KMS-11 (cell line): Measurements from ENCODE around the gene PAPPA.

Experiments
- H2AFZ ChIP-seq: fragments of 200-600 bp; sonication (generic); 2 replicates; pipeline ENCODE4 v1.6.1; 2016; ENCODE audit warnings: antibody characterized with exemption, mixed run types, low read depth
- H3K27ac ChIP-seq: fragments of 200-600 bp; sonication (generic); 2 replicates; pipeline ENCODE4 v1.6.1; 2016; ENCODE audit warnings: mild to moderate bottlenecking, mixed run types
- H3K27me3 ChIP-seq: fragments of 200-600 bp; sonication (generic); 2 replicates; pipeline ENCODE4 v1.6.1; 2017; ENCODE audit warnings: mild to moderate bottlenecking, low read depth, mixed run types, moderate library complexity; ENCODE audit not compliant: insufficient read depth
- H3K36me3 ChIP-seq: fragments of 200-600 bp; sonication (generic); 2 replicates; pipeline ENCODE4 v1.6.1; 2017; ENCODE audit warnings: mild to moderate bottlenecking, mixed run types; ENCODE audit not compliant: insufficient read depth
- H3K4me1 ChIP-seq: fragments of 200-600 bp; sonication (generic); 2 replicates; pipeline ENCODE4 v1.6.1; 2016; ENCODE audit warnings: mild to moderate bottlenecking, low read depth, mixed run types; ENCODE audit not compliant: poor library complexity, severe bottlenecking
- H3K4me2 ChIP-seq: fragments of 200-600 bp; sonication (generic); 2 replicates; pipeline ENCODE4 v1.7.0; 2016; ENCODE audit warnings: mild to moderate bottlenecking, mixed run types
- H3K4me3 ChIP-seq: fragments of 200-600 bp; sonication (generic); IDR thresholded peaks from 2 replicates; pipeline ENCODE4 v1.6.1; 2017; ENCODE audit warnings: low read depth, low read length, mixed read lengths; ENCODE audit not compliant: insufficient read depth
- H3K79me2 ChIP-seq: fragments of 200-600 bp; sonication (generic); 2 replicates; pipeline ENCODE4 v1.6.1; 2016; ENCODE audit warnings: low read depth, mixed run types; ENCODE audit not compliant: insufficient read depth
- H3K9ac ChIP-seq: fragments of 200-600 bp; sonication (generic); 2 replicates; pipeline ENCODE4 v1.6.1; 2016; ENCODE audit warnings: mild to moderate bottlenecking, mixed run types
- H4K20me1 ChIP-seq: fragments of 200-600 bp; sonication (generic); 2 replicates; pipeline ENCODE4 v1.6.1; 2016; ENCODE audit warnings: mild to moderate bottlenecking, mixed run types; ENCODE audit not compliant: insufficient read depth
- TF ChIP-seq, protein P1 (sequence below): fragments of 200-600 bp; sonication (generic); conservative IDR thresholded peaks from 2 replicates; pipeline ENCODE4 v1.6.1; 2017; ENCODE audit warnings: low read depth, mild to moderate bottlenecking, antibody characterized with exemption, low read length, moderate library complexity, mixed read lengths

The PAPPA gene

DNA sequence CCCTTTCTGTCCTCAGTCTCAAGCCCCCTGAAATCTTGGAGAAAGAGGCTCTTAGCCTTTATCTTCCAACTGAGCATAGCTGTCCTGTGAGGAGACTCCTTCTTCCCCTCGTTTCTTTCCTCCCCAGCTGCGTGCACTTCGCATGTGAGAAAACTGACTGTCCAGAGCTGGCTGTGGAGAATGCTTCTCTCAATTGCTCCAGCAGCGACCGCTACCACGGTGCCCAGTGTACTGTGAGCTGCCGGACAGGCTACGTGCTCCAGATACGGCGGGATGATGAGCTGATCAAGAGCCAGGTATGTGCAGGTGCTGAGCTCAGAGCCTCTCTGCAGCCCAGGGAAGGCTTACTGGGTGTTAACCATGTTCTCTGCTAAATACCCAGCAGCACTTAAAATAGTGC, 190.8 kb downstream of the PAPPA start:
- H3K4me3 ChIP-seq = no peak overlapping the region
- H3K27ac ChIP-seq = no peak overlapping the region
- H3K36me3 ChIP-seq = no peaks in the 10 kb centered on the region
- H3K9ac ChIP-seq = no peak overlapping the region
- H3K79me2 ChIP-seq = no peaks in the 10 kb centered on the region
- H3K4me2 ChIP-seq = no peak overlapping the region
- no peaks in the 10 kb centered on the region for H3K4me1 ChIP-seq
- TF ChIP-seq, protein P1, sequence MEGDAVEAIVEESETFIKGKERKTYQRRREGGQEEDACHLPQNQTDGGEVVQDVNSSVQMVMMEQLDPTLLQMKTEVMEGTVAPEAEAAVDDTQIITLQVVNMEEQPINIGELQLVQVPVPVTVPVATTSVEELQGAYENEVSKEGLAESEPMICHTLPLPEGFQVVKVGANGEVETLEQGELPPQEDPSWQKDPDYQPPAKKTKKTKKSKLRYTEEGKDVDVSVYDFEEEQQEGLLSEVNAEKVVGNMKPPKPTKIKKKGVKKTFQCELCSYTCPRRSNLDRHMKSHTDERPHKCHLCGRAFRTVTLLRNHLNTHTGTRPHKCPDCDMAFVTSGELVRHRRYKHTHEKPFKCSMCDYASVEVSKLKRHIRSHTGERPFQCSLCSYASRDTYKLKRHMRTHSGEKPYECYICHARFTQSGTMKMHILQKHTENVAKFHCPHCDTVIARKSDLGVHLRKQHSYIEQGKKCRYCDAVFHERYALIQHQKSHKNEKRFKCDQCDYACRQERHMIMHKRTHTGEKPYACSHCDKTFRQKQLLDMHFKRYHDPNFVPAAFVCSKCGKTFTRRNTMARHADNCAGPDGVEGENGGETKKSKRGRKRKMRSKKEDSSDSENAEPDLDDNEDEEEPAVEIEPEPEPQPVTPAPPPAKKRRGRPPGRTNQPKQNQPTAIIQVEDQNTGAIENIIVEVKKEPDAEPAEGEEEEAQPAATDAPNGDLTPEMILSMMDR = no peak
- no peaks in the 10 kb centered on the region for H3K27me3 ChIP-seq
- no peak overlapping the region for H2AFZ ChIP-seq
- no peaks in the 10 kb centered on the region for H4K20me1 ChIP-seq

DNA sequence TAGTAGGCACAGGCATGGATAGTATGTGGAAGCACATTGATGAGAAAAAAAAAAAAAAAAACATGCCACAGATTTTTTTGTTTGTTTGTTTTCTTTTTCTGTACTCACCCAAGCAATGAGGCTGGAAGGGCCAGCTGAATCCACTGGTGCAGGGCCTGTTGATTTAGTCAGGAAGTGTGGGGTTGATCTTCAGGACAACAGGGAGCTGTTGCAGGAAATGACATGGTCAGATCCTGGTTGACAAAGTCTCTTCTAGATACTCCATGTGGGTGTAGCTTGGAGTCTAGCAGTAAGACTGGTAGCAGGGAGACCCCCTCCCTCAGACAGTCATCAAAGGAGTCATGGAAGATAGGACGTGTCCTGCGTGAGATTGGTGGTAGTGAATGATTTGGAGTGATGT, 191.8 kb downstream of the PAPPA start:
- TF ChIP-seq, protein P1 = no peak

DNA sequence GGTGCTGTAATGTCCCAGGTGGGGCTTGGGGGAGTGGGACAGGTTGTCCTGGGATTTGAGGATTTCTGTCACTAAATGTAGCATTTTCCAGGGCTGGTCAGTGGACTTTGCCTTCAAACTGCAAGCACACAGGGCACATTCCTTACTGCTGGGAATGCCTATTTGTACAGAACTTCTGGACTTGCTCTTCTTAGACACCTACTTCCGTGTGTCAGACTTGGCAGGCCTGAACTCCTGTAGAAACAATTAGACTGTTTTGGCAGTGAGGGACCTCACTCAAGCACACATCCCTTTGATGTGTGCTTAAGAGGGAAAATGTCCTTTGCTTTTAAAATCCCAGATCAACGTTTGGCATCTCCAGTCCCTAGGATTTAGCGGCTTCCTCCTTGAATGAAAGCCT, 192.2 kb downstream of the PAPPA start:
- H3K27ac ChIP-seq = no peak overlapping the region
- H3K4me3 ChIP-seq = no peak overlapping the region
- no peaks in the 10 kb centered on the region for H3K4me1 ChIP-seq
- no peaks in the 10 kb centered on the region for H3K79me2 ChIP-seq
- no peaks in the 10 kb centered on the region for H3K27me3 ChIP-seq
- H4K20me1 ChIP-seq = no peaks in the 10 kb centered on the region
- no peak overlapping the region for H2AFZ ChIP-seq
- TF ChIP-seq, protein P1 = no peak
- H3K4me2 ChIP-seq = no peak overlapping the region
- H3K9ac ChIP-seq = no peak overlapping the region
- no peaks in the 10 kb centered on the region for H3K36me3 ChIP-seq

More for the DNA sequence above, 191.8 kb downstream of the PAPPA start:
- Histone ChIP-seq H3K4me1 (no peaks in the 10 kb centered on the region), H4K20me1 (no peaks in the 10 kb centered on the region), H3K9ac (no peak overlapping the region), H3K4me2 (no peak overlapping the region), H2AFZ (no peak overlapping the region), H3K27ac (no peak overlapping the region), H3K4me3 (no peak overlapping the region), H3K79me2 (no peaks in the 10 kb centered on the region), H3K27me3 (no peaks in the 10 kb centered on the region), H3K36me3 (no peaks in the 10 kb centered on the region)

DNA sequence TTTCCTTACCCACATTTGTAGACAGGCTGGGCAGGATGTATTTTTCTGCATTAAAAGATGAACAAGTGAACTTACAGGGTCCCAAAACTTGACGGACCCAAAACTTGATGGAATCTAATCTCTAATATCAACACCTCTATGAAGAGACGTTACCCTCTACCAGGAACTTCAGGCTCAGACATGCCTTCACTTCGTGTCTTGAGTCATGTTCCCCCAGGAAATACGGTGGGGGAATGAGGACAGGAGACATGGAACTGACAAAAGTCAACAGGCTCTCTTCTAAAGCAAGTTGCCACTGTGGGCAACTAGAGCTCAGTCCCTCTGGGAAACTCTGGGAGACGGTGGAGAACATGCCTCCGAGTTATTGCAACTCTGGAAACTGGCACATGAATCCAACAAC, 196.1 kb downstream of the PAPPA start:
- Histone ChIP-seq H3K27ac (no peak overlapping the region), H3K79me2 (no peaks in the 10 kb centered on the region), H3K4me1 (no peaks in the 10 kb centered on the region), H3K9ac (no peak overlapping the region), H3K4me2 (no peak overlapping the region), H3K27me3 (no peaks in the 10 kb centered on the region), H2AFZ (no peak overlapping the region), H3K36me3 (no peaks in the 10 kb centered on the region), H4K20me1 (no peaks in the 10 kb centered on the region), H3K4me3 (no peak overlapping the region)
- TF ChIP-seq, protein P1 = no peak
